PC-9 (cell line): ENCODE results near the gene CHM.

Experiments used
- EZH2 ChIP-seq: fragments of 200-600 bp; sonication (generic); IDR thresholded peaks from 2 replicates; pipeline ENCODE4 v1.8.0; 2017; ENCODE audit warnings: antibody characterized with exemption, low read depth
- TF ChIP-seq, protein P1 (sequence below): fragments of 200-600 bp; sonication (generic); conservative IDR thresholded peaks from 2 replicates; pipeline ENCODE4 v1.6.1; 2017; ENCODE audit warnings: mixed run types, antibody characterized with exemption, mild to moderate bottlenecking, moderate library complexity

DNA sequence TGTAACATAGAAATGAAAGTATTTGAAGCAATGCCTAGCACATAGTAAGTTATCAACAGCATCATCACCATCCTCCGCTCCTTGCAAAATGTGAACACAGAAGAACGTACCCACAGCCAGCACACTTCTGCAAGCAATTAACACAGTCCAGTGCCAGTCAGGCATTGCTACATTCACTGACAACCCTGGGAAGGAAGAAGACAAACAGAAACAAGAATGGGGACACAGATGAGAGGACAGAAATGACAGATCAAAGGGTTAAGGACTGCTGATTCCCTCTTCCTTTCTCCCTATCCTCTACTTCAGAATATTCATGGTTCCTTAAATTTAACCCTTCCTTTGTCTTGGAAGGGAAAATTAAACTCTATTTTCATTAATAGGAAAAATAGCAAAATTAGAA, 53.1 kb downstream of the CHM start:
- TF ChIP-seq, protein P1, sequence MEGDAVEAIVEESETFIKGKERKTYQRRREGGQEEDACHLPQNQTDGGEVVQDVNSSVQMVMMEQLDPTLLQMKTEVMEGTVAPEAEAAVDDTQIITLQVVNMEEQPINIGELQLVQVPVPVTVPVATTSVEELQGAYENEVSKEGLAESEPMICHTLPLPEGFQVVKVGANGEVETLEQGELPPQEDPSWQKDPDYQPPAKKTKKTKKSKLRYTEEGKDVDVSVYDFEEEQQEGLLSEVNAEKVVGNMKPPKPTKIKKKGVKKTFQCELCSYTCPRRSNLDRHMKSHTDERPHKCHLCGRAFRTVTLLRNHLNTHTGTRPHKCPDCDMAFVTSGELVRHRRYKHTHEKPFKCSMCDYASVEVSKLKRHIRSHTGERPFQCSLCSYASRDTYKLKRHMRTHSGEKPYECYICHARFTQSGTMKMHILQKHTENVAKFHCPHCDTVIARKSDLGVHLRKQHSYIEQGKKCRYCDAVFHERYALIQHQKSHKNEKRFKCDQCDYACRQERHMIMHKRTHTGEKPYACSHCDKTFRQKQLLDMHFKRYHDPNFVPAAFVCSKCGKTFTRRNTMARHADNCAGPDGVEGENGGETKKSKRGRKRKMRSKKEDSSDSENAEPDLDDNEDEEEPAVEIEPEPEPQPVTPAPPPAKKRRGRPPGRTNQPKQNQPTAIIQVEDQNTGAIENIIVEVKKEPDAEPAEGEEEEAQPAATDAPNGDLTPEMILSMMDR: no peak
- no peak for TF ChIP-seq EZH2
